Measurements from ENCODE around the gene GALNT18. TPM values are rescaled to one million over a fixed set of nuclear protein-coding genes. Genes with fewer than 3 reads are reported as not detected.

GALNT18 gene
- total and polyA plus RNA-seq, 4 donors: 2.1 to 11.0 (median 3.8) TPM

- Histone ChIP-seq H3K4me3 (ENCODE audit: low read depth in 1 of 3, low read length in 3 of 3) (no peak overlapping the region), H3K9me3 (ENCODE audit: control insufficient read depth in 4 of 4, low read length in 3 of 4) (no peaks in the 10 kb centered on the region), H3K4me1 (ENCODE audit: control insufficient read depth in 4 of 4, insufficient read depth in 4 of 4, low read length in 3 of 4) (peaks cover 2 to 17% (median 11%) of the 10 kb centered on the region in 4 donors), H3K9ac (ENCODE audit: low read depth in 1 of 2, low read length in 2 of 2) (no peak overlapping the region), H3K27me3 (ENCODE audit: control insufficient read depth in 4 of 4, insufficient read depth in 4 of 4, low read length in 3 of 4) (no peaks in the 10 kb centered on the region), H3K27ac (ENCODE audit: low read depth in 1 of 2, low read length in 2 of 2) (no peak overlapping the region), H3K36me3 (ENCODE audit: control insufficient read depth in 4 of 4, insufficient read depth in 3 of 4, low read depth in 1 of 4, low read length in 3 of 4) (peaks cover 0 to 34% (median 8%) of the 10 kb centered on the region in 4 donors)
- WGBS: 94% methylated on average over 6 of the region's 6 CpGs
- TF ChIP-seq ATF3 (IDR thresholded peaks at IDR 0.05): no peak
- TF ChIP-seq EGR1 (IDR thresholded peaks at IDR 0.05; ENCODE audit: low read depth in 2 of 2): no peak
- no peak for TF ChIP-seq FOXA1 (IDR thresholded peaks at IDR 0.05)
- TF ChIP-seq CTCF (IDR thresholded peaks at IDR 0.05; ENCODE audit: low read depth, low read length, missing input control): no peak
- no peak for TF ChIP-seq FOXA2 (IDR thresholded peaks at IDR 0.05)
- TF ChIP-seq NR2F2 (IDR thresholded peaks at IDR 0.05): no peak
- no peak for TF ChIP-seq RXRA (IDR thresholded peaks at IDR 0.05)
- TF ChIP-seq HNF4G (IDR thresholded peaks at IDR 0.05): no peak
- TF ChIP-seq REST (IDR thresholded peaks at IDR 0.05): no peak
- TF ChIP-seq ZBTB33 (IDR thresholded peaks at IDR 0.05): no peak
- TF ChIP-seq HNF4A (conservative IDR thresholded peaks at IDR 0.05): no peak
- TF ChIP-seq MAX (IDR thresholded peaks at IDR 0.05): no peak
- TF ChIP-seq SP1 (IDR thresholded peaks at IDR 0.05): no peak
- no peak for TF ChIP-seq GABPA (IDR thresholded peaks at IDR 0.05 in 1 of 2, conservative IDR thresholded peaks at IDR 0.05 in 1 of 2)
- no peak for TF ChIP-seq RAD21 (IDR thresholded peaks at IDR 0.05)
- TF ChIP-seq TAF1 (conservative IDR thresholded peaks at IDR 0.05): no peak
- TF ChIP-seq YY1 (IDR thresholded peaks at IDR 0.05): no peak
- no peak for TF ChIP-seq JUND (IDR thresholded peaks at IDR 0.05)
- no peak for DNase-seq (ENCODE audit: low spot score)
Measured at GRCh38 chr11:11370962-11371303, 250.9 kb downstream of the GALNT18 start.

Data from liver (tissue), 9 donors.